A673 (cell line): ENCODE measurements around the gene LRP1. TPM values are rescaled to one million over a fixed set of nuclear protein-coding genes. Genes with fewer than 3 reads are reported as not detected.

ENCODE experiments used
- BruUV-seq: library from RNA; stranded (reverse); fragments of 400-500 nt; replicated peaks from 2 replicates; lab custom pipeline; 2021; lab: Mats Ljungman, UMichigan
- CTCF ChIA-PET: fragments of 300-600 bp; sonication (Branson Sonifier 250); formaldehyde crosslinking; loops from one replicate; lab custom pipeline; 2022; ENCODE audit warnings: antibody characterized with exemption; lab: Charles Lee
- POLR2A ChIA-PET: fragments of 300-600 bp; sonication (Branson Sonifier 250); formaldehyde crosslinking; loops from one replicate; lab custom pipeline; 2022; ENCODE audit warnings: antibody characterized with exemption; ENCODE audit not compliant: low non-redundant PET; lab: Charles Lee
- DNase-seq: peaks from one replicate; pipeline ENCODE4 v3.0.0-alpha.2; 2015; ENCODE audit warnings: low spot score
- H3K27ac ChIP-seq: fragments of 200-600 bp; sonication (generic); 2 replicates; pipeline ENCODE4 v1.5.1; 2016; ENCODE audit warnings: mixed run types, low read depth, mild to moderate bottlenecking, mixed read lengths, antibody characterized with exemption, low read length; ENCODE audit not compliant: poor library complexity, severe bottlenecking
- H3K27me3 ChIP-seq: fragments of 200-600 bp; sonication (generic); replicated peaks from 2 replicates; pipeline ENCODE4 v1.6.1; 2017; ENCODE audit warnings: mixed run types, low read depth, mild to moderate bottlenecking, mixed read lengths, antibody characterized with exemption, low read length; ENCODE audit not compliant: insufficient read depth, poor library complexity
- H3K36me3 ChIP-seq: fragments of 200-600 bp; sonication (generic); 2 replicates; pipeline ENCODE4 v1.6.1; 2016; ENCODE audit warnings: mixed run types, mild to moderate bottlenecking, mixed read lengths, antibody characterized with exemption, low read length; ENCODE audit not compliant: insufficient read depth, poor library complexity, severe bottlenecking
- H3K4me1 ChIP-seq: fragments of 200-600 bp; sonication (generic); 2 replicates; pipeline ENCODE4 v1.6.1; 2017; ENCODE audit warnings: mixed run types, mild to moderate bottlenecking, mixed read lengths, antibody characterized with exemption, low read length; ENCODE audit not compliant: insufficient read depth, poor library complexity, severe bottlenecking
- H3K4me3 ChIP-seq: fragments of 200-600 bp; sonication (generic); 2 replicates; pipeline ENCODE4 v1.5.1; 2016; ENCODE audit warnings: low read depth, mixed run types, mild to moderate bottlenecking, mixed read lengths, low read length; ENCODE audit not compliant: poor library complexity, severe bottlenecking
- H3K9me3 ChIP-seq: fragments of 200-600 bp; sonication (generic); 2 replicates; pipeline ENCODE4 v1.6.1; 2016; ENCODE audit warnings: mixed run types, low read depth, mild to moderate bottlenecking, mixed read lengths, antibody characterized with exemption, low read length; ENCODE audit not compliant: poor library complexity, severe bottlenecking
- CTCF ChIP-seq: fragments of 300-800, 200-600 bp; sonication (generic); conservative IDR thresholded peaks from 2 replicates; pipeline ENCODE4 v1.5.1; 2017; ENCODE audit warnings: low read depth, mild to moderate bottlenecking, antibody characterized with exemption, low read length, moderate library complexity, mixed read lengths
- EZH2 ChIP-seq: fragments of 200-600 bp; sonication (generic); IDR thresholded peaks from 2 replicates; pipeline ENCODE4 v1.6.1; 2017; ENCODE audit warnings: borderline replicate concordance, low read depth, mild to moderate bottlenecking, mixed read lengths, antibody characterized with exemption, low read length; ENCODE audit not compliant: poor library complexity, severe bottlenecking
- intact Hi-C: fragments of 100-400 bp; cut with micrococcal nuclease; formaldehyde crosslinking; loops from one replicate; pipeline ENCODE4 v1.10.0; 2022; ENCODE audit not compliant: unreplicated experiment
- total RNA-seq: library from RNA; stranded (reverse); gene quantifications from 2 replicates; pipeline ENCODE4 v1.2.3, GENCODE V29; 2021

Gene LRP1
- total RNA-seq, 1 experiment from 2014 or later, result 31.0 TPM

- Histone ChIP-seq H3K4me1 (no peaks in the 10 kb centered on the region), H3K9me3 (no peaks in the 10 kb centered on the region), H3K27me3 (no peaks in the 10 kb centered on the region), H3K4me3 (no peak overlapping the region), H3K27ac (no peak overlapping the region), H3K36me3 (peaks cover 47% of the 10 kb centered on the region)
- DNase-seq, result no peak
- TF ChIP-seq EZH2, result no peak
- TF ChIP-seq CTCF, result no peak
- CTCF ChIA-PET, result no interaction called here
- POLR2A ChIA-PET, result interaction anchor here (0.6 kb wide), 1 partner anchor 21 kb away, joined by 3 read pairs; no protein-coding TSS in a partner anchor
- BruUV-seq, result no TSS peak
- intact Hi-C loops, result no loop called here
Observed at GRCh38 chr12:57103856-57104255, 24.4 kb upstream of the LRP1 start.

GRCh38 chr12:57104292-57104910 lies 23.9 kb upstream of the LRP1 start:
- DNase-seq, result no peak
- Histone ChIP-seq H3K27ac (no peak overlapping the region), H3K4me3 (no peak overlapping the region), H3K27me3 (no peaks in the 10 kb centered on the region), H3K36me3 (peaks cover 41% of the 10 kb centered on the region), H3K9me3 (no peaks in the 10 kb centered on the region), H3K4me1 (peaks cover 2% of the 10 kb centered on the region)
- ChIA-PET CTCF (interaction anchor here (0.6 kb wide), 1 partner anchor 14 kb away, joined by 3 read pairs; no protein-coding TSS in a partner anchor), POLR2A (no interaction called here)
- intact Hi-C loops, result no loop called here
- BruUV-seq, result no TSS peak
- TF ChIP-seq EZH2 (no peak), CTCF (no peak)

- no TSS peak for BruUV-seq
- no peak for DNase-seq
- peaks cover 34% of the 10 kb centered on the region for H3K36me3 ChIP-seq
- intact Hi-C loops, result no loop called here
- TF ChIP-seq EZH2 (no peak), CTCF (no peak)
- H3K27me3 ChIP-seq, result no peaks in the 10 kb centered on the region
- no peak overlapping the region for H3K27ac ChIP-seq
- H3K9me3 ChIP-seq, result no peaks in the 10 kb centered on the region
- POLR2A ChIA-PET, result no interaction called here
- CTCF ChIA-PET, result interaction anchor here (0.6 kb wide), 1 partner anchor 15 kb away, joined by 3 read pairs; no protein-coding TSS in a partner anchor
- no peak overlapping the region for H3K4me3 ChIP-seq
- peaks cover 10% of the 10 kb centered on the region for H3K4me1 ChIP-seq
Observed at GRCh38 chr12:57105011-57105753, 23.1 kb upstream of the LRP1 start.
